Endodermal cell (in vitro differentiated cells): Measurements from ENCODE around the gene PVALB. TPM values are rescaled to one million over a fixed set of nuclear protein-coding genes. Genes with fewer than 3 reads are reported as not detected.

Experiments used
- DNase-seq: peaks from one replicate; pipeline ENCODE4 v3.0.0-alpha.2; 2017
- H3K27ac ChIP-seq: 2 replicates; pipeline ENCODE4 v1.5.1; 2013; ENCODE audit warnings: mild to moderate bottlenecking, low read depth, low read length, moderate library complexity
- H3K27me3 ChIP-seq: 2 replicates; pipeline ENCODE4 v1.6.1; 2013; ENCODE audit warnings: mild to moderate bottlenecking, low read length, moderate library complexity; ENCODE audit not compliant: insufficient read depth, control insufficient read depth, poor library complexity, severe bottlenecking
- H3K36me3 ChIP-seq: 2 replicates; pipeline ENCODE4 v1.7.0; 2013; ENCODE audit warnings: mild to moderate bottlenecking, low read length, moderate library complexity; ENCODE audit not compliant: control insufficient read depth, insufficient read depth
- H3K4me1 ChIP-seq: one replicate; pipeline ENCODE4 v1.7.0; 2013; ENCODE audit warnings: low read length; ENCODE audit not compliant: control insufficient read depth, insufficient read depth
- H3K4me3 ChIP-seq: 2 replicates; pipeline ENCODE4 v1.5.1; 2013; ENCODE audit warnings: mild to moderate bottlenecking, low read length, moderate library complexity
- H3K9ac ChIP-seq: 2 replicates; pipeline ENCODE4 v1.6.1; 2013; ENCODE audit warnings: mild to moderate bottlenecking, low read length, moderate library complexity; ENCODE audit not compliant: poor library complexity, severe bottlenecking; ENCODE audit errors: extremely low read depth
- H3K9me3 ChIP-seq: 2 replicates; pipeline ENCODE4 v1.6.1; 2013; ENCODE audit warnings: mild to moderate bottlenecking, low read length, moderate library complexity; ENCODE audit not compliant: control insufficient read depth
- H3K27ac Mint-ChIP-seq: 2 replicates; pipeline ENCODE4 v1.8.0; 2020; ENCODE audit warnings: mixed read lengths
- H3K27me3 Mint-ChIP-seq: 2 replicates; pipeline ENCODE4 v1.8.0; 2021; ENCODE audit warnings: mild to moderate bottlenecking, mixed read lengths; ENCODE audit not compliant: insufficient read depth
- H3K36me3 Mint-ChIP-seq: 2 replicates; pipeline ENCODE4 v1.8.0; 2020; ENCODE audit warnings: low read depth, mixed read lengths
- H3K4me1 Mint-ChIP-seq: 2 replicates; pipeline ENCODE4 v1.8.0; 2020; ENCODE audit warnings: mixed read lengths
- H3K4me3 Mint-ChIP-seq: 2 replicates; pipeline ENCODE4 v1.8.0; 2020; ENCODE audit warnings: mild to moderate bottlenecking, moderate library complexity, mixed read lengths
- H3K9me3 Mint-ChIP-seq: 2 replicates; pipeline ENCODE4 v1.8.0; 2020; ENCODE audit warnings: mild to moderate bottlenecking, mixed read lengths
- WGBS, 2 experiments: methylation state at CpG; one replicate each; pipeline versions ENCODE4 v1.1.5 to v1.1.7; 2013; ENCODE audit warnings: missing lambda C conversion rate in 2 of 2, mixed read lengths in 1 of 2; ENCODE audit not compliant: insufficient coverage in 1 of 2, insufficient read length in 1 of 2; 5-methylcytosine and 5-hydroxymethylcytosine counted together
- total RNA-seq, 2 donors: library from RNA; stranded (reverse); fragmentation: NEBNext Ultra II Directional in 1 of 2; extraction: Animal tissue kit (Norgen Biotek cat#: 25700) in 1 of 2; gene quantifications; 2 replicates in 1 of 2; 3 replicates in 1 of 2; pipeline ENCODE4 v1.2.1, GENCODE V29; 2021
- TF ChIP-seq, protein P1 (sequence below): fragments of 200-600 bp; sonication (generic); conservative IDR thresholded peaks from 2 replicates; pipeline ENCODE4 v1.5.0; 2021; ENCODE audit warnings: antibody characterized with exemption, mild to moderate bottlenecking

Gene PVALB
- total RNA-seq, 2 donors from 2014 or later, result not detected

DNA sequence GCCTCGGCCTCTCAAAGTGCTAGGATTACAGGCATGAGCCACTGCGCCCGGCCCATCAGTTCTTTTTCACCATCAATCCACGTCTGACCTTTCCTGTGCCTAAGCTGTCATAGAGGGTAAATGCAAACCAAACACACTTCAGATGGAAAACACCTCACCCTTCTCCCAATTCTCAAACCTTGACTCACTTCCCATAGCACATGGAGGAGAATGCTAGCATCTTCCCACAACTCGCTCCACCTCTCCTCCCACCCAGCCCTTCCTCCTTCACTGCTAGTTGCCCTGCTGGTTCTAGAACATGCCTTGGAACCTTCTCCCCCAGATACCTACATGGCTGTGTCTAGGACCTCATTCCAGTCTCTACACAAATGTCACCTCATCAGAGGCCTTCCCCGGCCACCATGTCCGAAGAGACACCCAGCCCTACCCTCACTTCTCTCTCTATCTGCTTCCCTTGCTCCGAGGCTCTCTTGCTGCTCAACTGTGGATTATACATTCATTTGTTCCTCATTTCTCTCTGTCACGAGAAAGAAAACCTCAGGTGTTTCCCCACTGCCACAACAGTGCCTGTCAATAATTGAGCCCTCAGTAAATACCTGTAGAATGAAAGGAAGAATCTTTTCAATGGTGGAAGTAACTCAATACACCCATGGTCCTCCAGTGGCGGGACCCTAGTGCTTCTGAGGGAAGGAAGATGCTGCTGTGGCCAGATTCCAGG, 22.7 kb upstream of the PVALB start:
- Histone ChIP-seq H3K4me1 (no peaks in the 10 kb centered on the region), H3K27me3 (no peaks in the 10 kb centered on the region), H3K4me3 (no peak overlapping the region), H3K9ac (no peak overlapping the region), H3K36me3 (no peaks in the 10 kb centered on the region), H3K9me3 (peaks cover 13% of the 10 kb centered on the region), H3K27ac (no peak overlapping the region)
- no peak for DNase-seq
- H3K27ac Mint-ChIP-seq, result no peak overlapping the region
- 85 to 92% methylated on average over 8 to 10 of the region's 10 CpGs for WGBS, 2 experiments
- peaks cover 25% of the 10 kb centered on the region for H3K27me3 Mint-ChIP-seq
- H3K36me3 Mint-ChIP-seq, result no peaks in the 10 kb centered on the region
- no peaks in the 10 kb centered on the region for H3K4me1 Mint-ChIP-seq
- H3K9me3 Mint-ChIP-seq, result peaks cover 4% of the 10 kb centered on the region
- TF ChIP-seq, protein P1, sequence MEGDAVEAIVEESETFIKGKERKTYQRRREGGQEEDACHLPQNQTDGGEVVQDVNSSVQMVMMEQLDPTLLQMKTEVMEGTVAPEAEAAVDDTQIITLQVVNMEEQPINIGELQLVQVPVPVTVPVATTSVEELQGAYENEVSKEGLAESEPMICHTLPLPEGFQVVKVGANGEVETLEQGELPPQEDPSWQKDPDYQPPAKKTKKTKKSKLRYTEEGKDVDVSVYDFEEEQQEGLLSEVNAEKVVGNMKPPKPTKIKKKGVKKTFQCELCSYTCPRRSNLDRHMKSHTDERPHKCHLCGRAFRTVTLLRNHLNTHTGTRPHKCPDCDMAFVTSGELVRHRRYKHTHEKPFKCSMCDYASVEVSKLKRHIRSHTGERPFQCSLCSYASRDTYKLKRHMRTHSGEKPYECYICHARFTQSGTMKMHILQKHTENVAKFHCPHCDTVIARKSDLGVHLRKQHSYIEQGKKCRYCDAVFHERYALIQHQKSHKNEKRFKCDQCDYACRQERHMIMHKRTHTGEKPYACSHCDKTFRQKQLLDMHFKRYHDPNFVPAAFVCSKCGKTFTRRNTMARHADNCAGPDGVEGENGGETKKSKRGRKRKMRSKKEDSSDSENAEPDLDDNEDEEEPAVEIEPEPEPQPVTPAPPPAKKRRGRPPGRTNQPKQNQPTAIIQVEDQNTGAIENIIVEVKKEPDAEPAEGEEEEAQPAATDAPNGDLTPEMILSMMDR, result no peak
- H3K4me3 Mint-ChIP-seq, result no peak overlapping the region

DNA sequence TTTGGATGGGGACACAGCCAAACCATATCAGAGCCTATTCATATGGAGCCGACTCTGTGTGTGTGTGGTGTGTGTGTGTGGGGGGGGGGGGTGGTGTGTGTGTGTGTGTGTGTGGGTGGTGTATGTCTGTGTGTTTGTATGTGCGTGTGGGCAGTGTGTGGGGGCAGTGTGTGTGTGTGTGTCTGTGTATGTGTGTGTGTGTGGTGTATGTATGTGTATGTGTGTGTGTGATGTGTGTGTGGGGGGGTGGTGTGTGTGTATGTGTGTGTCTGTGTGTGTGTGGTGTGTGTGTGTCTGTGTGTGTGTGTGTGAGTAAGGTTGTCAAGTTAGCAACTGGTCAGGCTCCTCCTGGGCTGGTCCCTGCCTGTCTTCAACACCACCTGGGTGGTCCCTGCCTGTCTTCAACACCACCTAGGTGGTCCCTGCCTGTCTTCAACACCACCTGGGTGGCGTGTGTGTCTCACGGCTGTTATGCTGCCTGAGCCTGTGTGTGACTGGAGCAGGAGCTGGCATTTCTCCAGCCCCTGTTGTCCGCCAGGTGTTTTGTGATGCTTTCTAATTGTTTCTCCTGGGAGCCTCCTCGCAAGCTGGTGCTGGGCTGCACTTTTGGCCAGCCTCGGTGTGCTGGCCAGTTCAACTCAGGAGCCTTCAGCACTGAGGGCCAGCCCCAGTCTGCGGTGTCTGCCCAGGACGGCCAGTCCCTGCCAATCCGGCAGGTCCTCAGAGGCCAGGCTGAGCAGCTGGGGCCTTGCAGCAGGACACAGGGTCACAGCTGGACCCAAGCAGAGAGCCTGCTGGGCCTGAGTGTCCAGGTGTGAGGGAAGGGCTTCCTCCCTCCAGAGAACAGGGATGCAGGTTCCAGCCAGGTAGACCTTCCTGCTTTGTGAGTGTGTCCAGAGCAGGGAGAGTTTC, 21.5 kb upstream of the PVALB start:
- Histone ChIP-seq H3K4me3 (no peak overlapping the region), H3K9me3 (peaks cover 13% of the 10 kb centered on the region), H3K27ac (no peak overlapping the region), H3K36me3 (no peaks in the 10 kb centered on the region), H3K4me1 (no peaks in the 10 kb centered on the region), H3K9ac (no peak overlapping the region), H3K27me3 (no peaks in the 10 kb centered on the region)
- H3K4me3 Mint-ChIP-seq, result no peak overlapping the region
- H3K4me1 Mint-ChIP-seq, result no peaks in the 10 kb centered on the region
- TF ChIP-seq, protein P1, result no peak
- peaks cover 18% of the 10 kb centered on the region for H3K27me3 Mint-ChIP-seq
- no peaks in the 10 kb centered on the region for H3K36me3 Mint-ChIP-seq
- no peak overlapping the region for H3K27ac Mint-ChIP-seq
- DNase-seq, result no peak
- peaks cover 4% of the 10 kb centered on the region for H3K9me3 Mint-ChIP-seq
- WGBS, 2 experiments, result 86 to 100% methylated on average over 4 to 10 of the region's 10 CpGs

DNA sequence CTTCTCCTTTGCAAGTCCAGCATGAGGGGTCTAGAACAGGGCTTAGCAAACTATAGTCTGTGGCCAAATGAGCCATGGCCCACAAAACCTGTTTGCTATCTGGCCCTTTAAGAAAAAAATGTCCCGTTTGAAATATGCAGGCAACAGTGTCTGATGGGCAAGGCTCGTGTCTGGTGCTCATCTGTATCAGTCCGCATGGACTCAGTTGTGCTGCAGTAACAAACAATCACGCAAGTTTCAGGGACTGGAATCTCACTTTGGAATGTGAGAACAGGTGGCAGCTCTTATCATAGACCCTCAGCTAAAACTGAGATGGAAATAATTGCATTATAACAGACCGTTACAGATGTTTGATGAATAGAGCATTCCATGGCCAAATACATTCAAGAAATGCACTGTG, 19.1 kb upstream of the PVALB start:
- no peak for DNase-seq
- H3K9ac ChIP-seq, result no peak overlapping the region
- no peak overlapping the region for H3K4me3 ChIP-seq
- H3K27ac Mint-ChIP-seq, result no peak overlapping the region
- TF ChIP-seq, protein P1, result no peak
- no peaks in the 10 kb centered on the region for H3K4me1 ChIP-seq
- 85 to 86% methylated on average over 5 of the region's 5 CpGs for WGBS, 2 experiments
- no peaks in the 10 kb centered on the region for H3K4me1 Mint-ChIP-seq
- no peak overlapping the region for H3K4me3 Mint-ChIP-seq
- H3K27me3 ChIP-seq, result peaks cover 5% of the 10 kb centered on the region
- no peak overlapping the region for H3K27ac ChIP-seq
- no peaks in the 10 kb centered on the region for H3K36me3 ChIP-seq
- H3K27me3 Mint-ChIP-seq, result peaks cover 4% of the 10 kb centered on the region
- H3K36me3 Mint-ChIP-seq, result no peaks in the 10 kb centered on the region
- peaks cover 13% of the 10 kb centered on the region for H3K9me3 ChIP-seq
- H3K9me3 Mint-ChIP-seq, result peaks cover 4% of the 10 kb centered on the region
